ENCODE data around the gene RAD9A. TPM values are rescaled to one million over a fixed set of nuclear protein-coding genes. Genes with fewer than 3 reads are reported as not detected.

RAD9A gene
- total RNA-seq, 1 experiment from 2014 or later: 20.9 TPM

DNA sequence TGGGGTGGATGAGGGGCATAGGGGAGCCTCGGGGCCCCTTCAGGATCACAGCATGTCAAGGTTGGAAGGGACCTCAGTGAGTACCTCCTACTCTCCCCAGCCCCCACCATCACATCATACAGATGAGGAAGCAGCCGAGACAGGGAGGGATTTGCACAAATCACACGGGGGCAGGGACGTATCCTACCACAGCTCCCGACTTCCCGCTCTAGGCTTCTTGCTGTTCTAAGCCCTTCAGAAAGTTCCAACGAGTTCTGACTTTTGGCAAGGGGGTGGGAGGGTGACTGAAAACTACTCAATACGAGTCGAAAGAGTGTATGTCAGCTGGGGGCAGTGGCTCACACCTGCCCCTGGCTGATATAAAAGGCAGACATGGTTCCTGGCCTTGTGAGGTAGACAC lies 4.7 kb upstream of the RAD9A start:
- no peak overlapping the region for H3K4ac ChIP-seq (ENCODE audit: low read depth, low read length)
- no peak overlapping the region for H2BK120ac ChIP-seq (ENCODE audit: low read depth, low read length, poor library complexity, severe bottlenecking)
- no peaks in the 10 kb centered on the region; the same call in 1 of the 2 replicates for H3K4me1 ChIP-seq (ENCODE audit: insufficient read depth, low read length)
- no peak overlapping the region for H3T11ph ChIP-seq (ENCODE audit: low read length)
- H2AK5ac ChIP-seq (ENCODE audit: insufficient read length, low read length): no peak overlapping the region
- H3K27me3 ChIP-seq (ENCODE audit: insufficient read depth, low read length): no peaks in the 10 kb centered on the region; the same call in 1 of the 2 replicates
- Mint-ChIP-seq H3K36me3 (ENCODE audit: insufficient read depth in 1 of 3, low read depth in 3 of 3) (no peaks in the 10 kb centered on the region), H3K27ac (no peak overlapping the region), H3K9me3 (no peaks in the 10 kb centered on the region), H3K4me1 (peaks cover 19 to 27% of the 10 kb centered on the region in 2 experiments), H3K27me3 (ENCODE audit: low read depth) (peaks cover 23% of the 10 kb centered on the region), H3K4me3 (no peak overlapping the region; a peak in 1 of 5 replicates)
- H4K5ac ChIP-seq (ENCODE audit: insufficient read length, low read depth, low read length): no peak overlapping the region
- no peak overlapping the region for H4K8ac ChIP-seq (replicated peaks; ENCODE audit: insufficient read length, low read depth, low read length)
- H4K20me1 ChIP-seq (ENCODE audit: control insufficient read depth, insufficient read depth, insufficient read length): no peaks in the 10 kb centered on the region
- no CpG with 5 or more reads among the region's 9 CpGs for WGBS (ENCODE audit: extremely low coverage, insufficient read length, low lambda C conversion rate)
- H3K18ac ChIP-seq (ENCODE audit: insufficient read length, low read depth, low read length): no peak overlapping the region
- no peak overlapping the region for H2BK5ac ChIP-seq (ENCODE audit: insufficient read length, low read length)
- peaks cover 9% of the 10 kb centered on the region for H3K23me2 ChIP-seq (ENCODE audit: insufficient read length, low read depth, low read length, poor library complexity, severe bottlenecking)
- no peaks in the 10 kb centered on the region for H3K9me3 ChIP-seq (ENCODE audit: control insufficient read depth, low read depth, low read length)
- no peaks in the 10 kb centered on the region for H3K79me1 ChIP-seq (ENCODE audit: insufficient read depth, low read depth, low read length, poor library complexity, severe bottlenecking)
- no peak overlapping the region for H3K14ac ChIP-seq (ENCODE audit: insufficient read depth, low read length)
- H3K56ac ChIP-seq (ENCODE audit: insufficient read length, low read depth, low read length): no peak overlapping the region
- peak overlapping the region; percentile 4 for H3K9ac ChIP-seq (ENCODE audit: extremely low read depth, insufficient read length, low read length)
- no peak overlapping the region for H3K23ac ChIP-seq (ENCODE audit: insufficient read length, low read depth, low read length)
- H2AFZ ChIP-seq (ENCODE audit: low read length): no peak overlapping the region
- no peak overlapping the region for H3K27ac ChIP-seq (ENCODE audit: insufficient read length, low read depth, low read length)
- no peak overlapping the region for H2BK12ac ChIP-seq (ENCODE audit: insufficient read length, low read depth, low read length)
- H2BK20ac ChIP-seq (ENCODE audit: low read depth, low read length, poor library complexity, severe bottlenecking): no peak overlapping the region
- DNase-seq: no peak
- no peak overlapping the region for H2BK15ac ChIP-seq (ENCODE audit: low read depth, low read length)
- no peak for TF ChIP-seq CTCF (conservative IDR thresholded peaks at IDR 0.05)
- no peak overlapping the region for H3K4me2 ChIP-seq (ENCODE audit: insufficient read depth, insufficient read length, low read length)
- no peaks in the 10 kb centered on the region for H3K79me2 ChIP-seq (ENCODE audit: insufficient read depth, low read length)
- no peak overlapping the region for H4K91ac ChIP-seq (ENCODE audit: insufficient read length, low read depth, low read length)

Data from H9 (cell line).